Lung (tissue), 12 donors: ENCODE results near the gene CLDN10. TPM values are rescaled to one million over a fixed set of nuclear protein-coding genes. Genes with fewer than 3 reads are reported as not detected.
"Not testable (repeated sequence)": the region's sequence is repeated elsewhere in the genome, so short reads cannot be mapped to it uniquely, and the experiment has no call there.

Experiments used
- ATAC-seq: fragments of 200-7000 bp; cut with Tn5 transposase; one replicate; pipeline ENCODE4 v1.9.1; 2020; ENCODE audit warnings: moderate number of reproducible peaks; ENCODE audit not compliant: insufficient read depth, low FRiP score
- DNase-seq, 3 donors: peaks; one replicate each; pipeline ENCODE4 v3.0.0-alpha.2; 2013 to 2017
- H3K27ac ChIP-seq, 2 donors: one replicate each; pipeline ENCODE4 v1.5.1; 2013; ENCODE audit warnings: mild to moderate bottlenecking in 2 of 2, moderate library complexity in 2 of 2, control low read depth in 1 of 2, inconsistent platforms in 1 of 2, low read depth in 1 of 2, low read length in 1 of 2
- H3K27me3 ChIP-seq, 3 donors: one replicate each; pipeline ENCODE4 v1.5.1; 2013; ENCODE audit warnings: low read length in 2 of 3; ENCODE audit not compliant: control insufficient read depth in 3 of 3, insufficient read depth in 3 of 3
- H3K36me3 ChIP-seq, 4 donors: one replicate each; pipeline ENCODE4 v1.5.1; 2013; ENCODE audit warnings: low read length in 4 of 4, mild to moderate bottlenecking in 1 of 4, moderate library complexity in 1 of 4; ENCODE audit not compliant: control insufficient read depth in 4 of 4, insufficient read depth in 4 of 4
- H3K4me1 ChIP-seq, 5 donors: one replicate each; pipeline ENCODE4 v1.5.1; 2013; ENCODE audit warnings: low read length in 5 of 5, mild to moderate bottlenecking in 2 of 5, moderate library complexity in 1 of 5; ENCODE audit not compliant: control insufficient read depth in 5 of 5, insufficient read depth in 5 of 5
- H3K4me3 ChIP-seq: one replicate; pipeline ENCODE4 v1.5.1; 2013; ENCODE audit warnings: mild to moderate bottlenecking, control low read depth, moderate library complexity
- H3K9ac ChIP-seq, 2 donors: one replicate each; pipeline ENCODE4 v1.5.1; 2013; ENCODE audit warnings: low read length in 2 of 2, control low read depth in 1 of 2; ENCODE audit not compliant: insufficient read depth in 1 of 2
- H3K9me3 ChIP-seq, 4 donors: one replicate each; pipeline ENCODE4 v1.5.1; 2013; ENCODE audit warnings: low read length in 3 of 4, mild to moderate bottlenecking in 1 of 4, moderate library complexity in 1 of 4; ENCODE audit not compliant: control insufficient read depth in 4 of 4, insufficient read depth in 3 of 4
- CTCF ChIP-seq: IDR thresholded peaks from 2 replicates; pipeline ENCODE4 v1.5.1; 2012; ENCODE audit warnings: mild to moderate bottlenecking; ENCODE audit errors: control extremely low read depth, extremely low read depth
- WGBS, 2 donors: extraction: QIAGEN DNeasy Blood & Tissue Kit; methylation state at CpG; one replicate each; pipeline ENCODE4 v1.1.7; 2013; 5-methylcytosine and 5-hydroxymethylcytosine counted together
- polyA plus RNA-seq, 2 donors: library from polyadenylated mRNA; stranded (reverse); fragments of 200-250 nt; gene quantifications; one replicate each; pipeline ENCODE4 v1.2.1, GENCODE V29; 2013
- total RNA-seq, 2 donors: library from RNA; depleted of rRNA in 1 of 2; stranded (reverse); fragments of >200 nt in 1 of 2; gene quantifications; one replicate each; pipeline ENCODE4 v1.2.1, GENCODE V29; 2014 to 2021
- donor health status: control.
- donor health status: control.
- donor health status: Bipolar disorder and iron deficiency.
- donor health status: healthy.
- donor health status: DM: yes; HTN: yes; CAD: no.

CLDN10 gene
- total and polyA plus RNA-seq, 4 donors = 3.0 to 14.5 (median 4.6) TPM

GRCh38 chr13:95560387-95560786 lies 7.9 kb downstream of the CLDN10 start:
- Histone ChIP-seq H3K27ac (no peak overlapping the region), H3K27me3 (peaks cover 0 to 6% (median 0%) of the 10 kb centered on the region in 3 donors), H3K9ac (no peak overlapping the region), H3K36me3 (no peaks in the 10 kb centered on the region), H3K4me1 (peaks cover 0 to 5% (median 0%) of the 10 kb centered on the region in 5 donors), H3K9me3 (no peaks in the 10 kb centered on the region), H3K4me3 (no peak overlapping the region)
- no peak for DNase-seq
- WGBS, 2 donors = 81 to 86% methylated on average over 6 of the region's 6 CpGs
- no peak for ATAC-seq
- TF ChIP-seq CTCF = no peak

- H3K9ac ChIP-seq = no peak overlapping the region
- no peak for TF ChIP-seq CTCF
Observed at GRCh38 chr13:95564091-95564490, 11.6 kb downstream of the CLDN10 start.

GRCh38 chr13:95564733-95565291 lies 12.3 kb downstream of the CLDN10 start:
- DNase-seq = no peak
- H3K9ac ChIP-seq = no peak overlapping the region
- TF ChIP-seq CTCF = no peak
- no peak overlapping the region for H3K27ac ChIP-seq
- no peaks in the 10 kb centered on the region for H3K9me3 ChIP-seq
- no peaks in the 10 kb centered on the region for H3K36me3 ChIP-seq
- no peak overlapping the region for H3K4me3 ChIP-seq
- WGBS, 2 donors = 26 to 36% methylated on average over 5 of the region's 5 CpGs
- no peak for ATAC-seq
- H3K4me1 ChIP-seq = peaks cover 0 to 5% (median 0%) of the 10 kb centered on the region in 5 donors
- H3K27me3 ChIP-seq = no peaks in the 10 kb centered on the region

More at GRCh38 chr13:95564091-95564490, 11.6 kb downstream of the CLDN10 start:
- Histone ChIP-seq H3K9me3 (no peaks in the 10 kb centered on the region), H3K4me3 (no peak overlapping the region), H3K27ac (no peak overlapping the region), H3K4me1 (peaks cover 0 to 5% (median 0%) of the 10 kb centered on the region in 5 donors), H3K27me3 (no peaks in the 10 kb centered on the region), H3K36me3 (no peaks in the 10 kb centered on the region)
- ATAC-seq (no peak), DNase-seq (no peak)
- WGBS, 2 donors = 76 to 77% methylated on average over 3 of the region's 3 CpGs

GRCh38 chr13:95565758-95566157 lies 13.2 kb downstream of the CLDN10 start:
- DNase-seq, H3K4me3 ChIP-seq, H3K36me3 ChIP-seq, H3K9ac ChIP-seq, H3K27me3 ChIP-seq, ATAC-seq, H3K9me3 ChIP-seq, H3K4me1 ChIP-seq, H3K27ac ChIP-seq: not testable (repeated sequence)
- 94 to 100% methylated on average over 1 of the region's 1 CpG for WGBS, 2 donors
